Keratinocyte (primary cell): ENCODE results near the gene MFSD2A. TPM values are rescaled to one million over a fixed set of nuclear protein-coding genes. Genes with fewer than 3 reads are reported as not detected.
"Not testable (repeated sequence)": the region's sequence is repeated elsewhere in the genome, so short reads cannot be mapped to it uniquely, and the experiment has no call there.

Experiments used
- DNase-seq: peaks from one replicate; pipeline ENCODE4 v3.0.0-alpha.2; 2011; ENCODE audit warnings: low read depth, missing footprints, low spot score
- FAIRE-seq: peaks from 2 replicates; lab custom pipeline; 2011; peaks lifted over from hg19 to GRCh38; lab: Jason Lieb, UNC
- H2AFZ ChIP-seq: 2 replicates; pipeline ENCODE4 v1.6.0; 2012; ENCODE audit warnings: low read length, control low read depth, inconsistent platforms; ENCODE audit not compliant: control insufficient read depth
- H3K27ac ChIP-seq: 2 replicates; pipeline ENCODE4 v1.5.1; 2011; ENCODE audit warnings: low read length; ENCODE audit not compliant: control insufficient read depth, insufficient read depth
- H3K27me3 ChIP-seq: 3 replicates; pipeline ENCODE4 v1.6.0; 2011; ENCODE audit warnings: low read length; ENCODE audit not compliant: control insufficient read depth, insufficient read depth; ENCODE audit errors: extremely low read depth
- H3K36me3 ChIP-seq, 2 experiments: 2 replicates in 1 of 2; 3 replicates in 1 of 2; pipeline ENCODE4 v1.5.1; 2011; ENCODE audit warnings: low read length in 2 of 2, mild to moderate bottlenecking in 1 of 2; ENCODE audit not compliant: control insufficient read depth in 2 of 2, insufficient read depth in 2 of 2; ENCODE audit errors: extremely low read depth in 1 of 2
- H3K4me1 ChIP-seq: 3 replicates; pipeline ENCODE4 v1.5.1; 2011; ENCODE audit warnings: low read length; ENCODE audit not compliant: control insufficient read depth, insufficient read depth; ENCODE audit errors: extremely low read depth
- H3K4me2 ChIP-seq: 3 replicates; pipeline ENCODE4 v1.6.0; 2011; ENCODE audit warnings: low read depth, low read length; ENCODE audit not compliant: control insufficient read depth, insufficient read depth; ENCODE audit errors: extremely low read depth
- H3K4me3 ChIP-seq, 3 experiments: fragments of 200-600 bp in 1 of 3; sonication (generic) in 1 of 3; 2 replicates in 2 of 3; 3 replicates in 1 of 3; pipeline ENCODE4 v1.5.1; 2011 to 2016; ENCODE audit warnings: low read length in 3 of 3, mild to moderate bottlenecking in 3 of 3, control low read depth in 2 of 3, inconsistent platforms in 1 of 3, low read depth in 1 of 3, mixed read lengths in 1 of 3, mixed run types in 1 of 3, moderate library complexity in 1 of 3; ENCODE audit not compliant: control insufficient read depth in 2 of 3, insufficient read depth in 2 of 3; ENCODE audit errors: extremely low read depth in 1 of 3
- H3K79me2 ChIP-seq: 2 replicates; pipeline ENCODE4 v1.6.0; 2012; ENCODE audit warnings: low read length; ENCODE audit not compliant: control insufficient read depth, insufficient read depth
- H3K9ac ChIP-seq: 3 replicates; pipeline ENCODE4 v1.6.0; 2011; ENCODE audit warnings: low read length; ENCODE audit not compliant: control insufficient read depth, insufficient read depth; ENCODE audit errors: extremely low read depth
- H3K9me1 ChIP-seq: 3 replicates; pipeline ENCODE4 v1.6.0; 2011; ENCODE audit warnings: low read length; ENCODE audit not compliant: control insufficient read depth, insufficient read depth; ENCODE audit errors: extremely low read depth
- H3K9me3 ChIP-seq: 2 replicates; pipeline ENCODE4 v1.5.1; 2012; ENCODE audit warnings: low read depth, low read length; ENCODE audit not compliant: control insufficient read depth
- H4K20me1 ChIP-seq: 3 replicates; pipeline ENCODE4 v1.6.0; 2011; ENCODE audit warnings: low read length; ENCODE audit not compliant: control insufficient read depth, insufficient read depth; ENCODE audit errors: extremely low read depth
- EZH2 ChIP-seq: IDR thresholded peaks from one replicate; pipeline ENCODE4 v1.6.1; 2012; ENCODE audit warnings: inconsistent platforms, mild to moderate bottlenecking, low read length, moderate library complexity
- dilution Hi-C: fragments of 300-500 bp; cut with MboI; formaldehyde crosslinking; loops from one replicate; pipeline ENCODE4 v1.7.0; 2020; ENCODE audit warnings: low sequenced_read_pairs; ENCODE audit not compliant: extremely low pct_ligation_motif_present
- polyA plus RNA-seq, 5 experiments: library from polyadenylated mRNA; depleted of rRNA in 3 of 5; stranded (reverse) in 3 of 5; stranded (forward) in 1 of 5; unstranded in 1 of 5; fragments of >200 nt; gene quantifications; 1 replicate in 1 of 5; 2 replicates in 3 of 5; 3 replicates in 1 of 5; pipeline versions ENCODE4 v1.2.1 to v1.2.3, GENCODE V29; 2011 to 2012; ENCODE audit warnings: missing spikeins in 2 of 5, low read depth in 1 of 5, low replicate concordance in 1 of 5
- TF ChIP-seq, protein P1 (sequence below), 3 experiments: IDR thresholded peaks in 1 of 3; conservative IDR thresholded peaks in 1 of 3; optimal IDR thresholded peaks in 1 of 3; 2 replicates in 2 of 3; 3 replicates in 1 of 3; pipeline versions ENCODE3 to v1.5.1; 2011; ENCODE audit warnings: low read length in 3 of 3, mild to moderate bottlenecking in 3 of 3, moderate library complexity in 2 of 3, control low read depth in 1 of 3, inconsistent platforms in 1 of 3; ENCODE audit not compliant: insufficient read depth in 2 of 3; ENCODE audit errors: extremely low read depth in 1 of 3

The MFSD2A gene
- polyA plus RNA-seq, 1 donor (not counting 4 experiments of a cell fraction or from before 2014, with no cell fraction given) = 50.1 TPM

DNA sequence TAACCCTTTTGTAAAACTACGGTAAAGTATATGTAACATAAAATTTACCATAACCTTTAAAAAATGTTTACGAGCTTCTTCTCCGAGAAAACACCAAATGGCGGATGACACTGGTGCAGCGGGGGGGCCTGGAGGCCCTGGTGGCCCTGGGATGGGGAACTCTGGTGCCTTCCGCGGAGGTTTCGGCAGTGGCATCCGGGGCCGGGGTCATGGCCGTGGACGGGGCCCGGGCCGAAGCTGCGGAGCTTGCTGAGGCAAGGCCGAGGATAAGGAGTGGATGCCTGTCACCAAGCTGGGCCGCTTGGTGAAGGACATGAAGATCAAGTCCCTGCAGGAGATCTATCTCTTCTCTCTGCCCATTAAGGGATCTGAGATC lies 7.5 kb downstream of the MFSD2A start:
- no peak for FAIRE-seq
- Histone ChIP-seq H3K27me3 (no peaks in the 10 kb centered on the region), H3K27ac (no peak overlapping the region), H3K4me1 (peaks cover 46% of the 10 kb centered on the region), H3K9ac (no peak overlapping the region), H3K9me1 (peaks cover 11% of the 10 kb centered on the region), H3K4me3 (no peak overlapping the region), H3K79me2 (peaks cover 59% of the 10 kb centered on the region), H3K36me3 (peaks cover 35 to 66% of the 10 kb centered on the region in 2 experiments), H3K9me3 (no peaks in the 10 kb centered on the region), H4K20me1 (peaks cover 10% of the 10 kb centered on the region), H2AFZ (no peak overlapping the region), H3K4me2 (no peak overlapping the region)
- DNase-seq = no peak
- TF ChIP-seq EZH2 = no peak
- TF ChIP-seq, protein P1, sequence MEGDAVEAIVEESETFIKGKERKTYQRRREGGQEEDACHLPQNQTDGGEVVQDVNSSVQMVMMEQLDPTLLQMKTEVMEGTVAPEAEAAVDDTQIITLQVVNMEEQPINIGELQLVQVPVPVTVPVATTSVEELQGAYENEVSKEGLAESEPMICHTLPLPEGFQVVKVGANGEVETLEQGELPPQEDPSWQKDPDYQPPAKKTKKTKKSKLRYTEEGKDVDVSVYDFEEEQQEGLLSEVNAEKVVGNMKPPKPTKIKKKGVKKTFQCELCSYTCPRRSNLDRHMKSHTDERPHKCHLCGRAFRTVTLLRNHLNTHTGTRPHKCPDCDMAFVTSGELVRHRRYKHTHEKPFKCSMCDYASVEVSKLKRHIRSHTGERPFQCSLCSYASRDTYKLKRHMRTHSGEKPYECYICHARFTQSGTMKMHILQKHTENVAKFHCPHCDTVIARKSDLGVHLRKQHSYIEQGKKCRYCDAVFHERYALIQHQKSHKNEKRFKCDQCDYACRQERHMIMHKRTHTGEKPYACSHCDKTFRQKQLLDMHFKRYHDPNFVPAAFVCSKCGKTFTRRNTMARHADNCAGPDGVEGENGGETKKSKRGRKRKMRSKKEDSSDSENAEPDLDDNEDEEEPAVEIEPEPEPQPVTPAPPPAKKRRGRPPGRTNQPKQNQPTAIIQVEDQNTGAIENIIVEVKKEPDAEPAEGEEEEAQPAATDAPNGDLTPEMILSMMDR (optimal IDR thresholded peaks at IDR 0.05 in 1 of 3, IDR thresholded peaks at IDR 0.05 in 1 of 3, conservative IDR thresholded peaks at IDR 0.05 in 1 of 3; ENCODE audit: extremely low read depth in 1 of 3, insufficient read depth in 2 of 3, low read length in 3 of 3) = no peak
- dilution Hi-C loops = no loop called here

DNA sequence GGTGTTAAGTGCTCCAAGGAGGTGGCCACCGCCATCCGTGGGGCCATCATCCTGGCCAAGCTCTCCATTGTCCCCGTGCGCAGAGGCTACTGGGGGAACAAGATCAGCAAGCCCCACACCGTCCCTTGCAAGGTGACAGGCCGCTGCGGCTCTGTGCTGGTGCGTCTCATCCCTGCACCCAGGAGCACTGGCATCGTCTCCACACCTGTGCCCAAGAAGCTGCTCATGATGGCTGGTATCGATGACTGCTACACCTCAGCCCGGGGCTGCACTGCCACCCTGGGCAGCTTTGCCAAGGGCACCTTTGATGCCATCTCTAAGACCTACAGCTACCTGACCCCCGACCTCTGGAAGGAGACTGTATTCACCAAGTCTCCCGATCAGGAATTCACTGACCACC lies 8.0 kb downstream of the MFSD2A start:
- H3K27me3 ChIP-seq, H3K4me3 ChIP-seq, H3K27ac ChIP-seq, H3K9ac ChIP-seq, H4K20me1 ChIP-seq, DNase-seq, H2AFZ ChIP-seq, dilution Hi-C loops, H3K9me3 ChIP-seq, FAIRE-seq, H3K4me2 ChIP-seq: not testable (repeated sequence)
- H3K36me3 ChIP-seq = peaks cover 37 to 70% of the 10 kb centered on the region in 2 experiments
- H3K4me1 ChIP-seq = peaks cover 46% of the 10 kb centered on the region
- peaks cover 11% of the 10 kb centered on the region for H3K9me1 ChIP-seq
- H3K79me2 ChIP-seq = peaks cover 54% of the 10 kb centered on the region

DNA sequence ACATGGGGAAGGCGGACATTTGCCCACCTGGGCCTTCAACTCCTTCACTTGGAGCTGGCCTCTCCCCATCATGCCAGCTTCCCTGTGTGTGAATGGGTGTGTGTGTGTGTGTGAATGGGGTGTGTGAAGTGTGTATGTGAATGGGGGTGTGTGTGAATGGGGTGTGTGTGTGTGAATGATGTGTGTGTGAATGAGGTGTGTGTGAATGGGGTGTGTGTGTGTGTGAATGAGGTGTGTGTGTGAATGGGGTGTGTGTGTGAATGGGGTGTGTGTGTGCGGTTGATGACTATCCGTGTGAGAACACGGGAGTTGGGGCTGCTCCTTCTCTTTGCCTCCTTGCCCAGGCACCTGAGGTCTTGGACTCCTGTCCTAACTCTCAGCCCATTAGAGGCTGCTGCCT lies 9.6 kb downstream of the MFSD2A start:
- FAIRE-seq (no peak), DNase-seq (no peak)
- H3K36me3 ChIP-seq = peaks cover 39 to 74% of the 10 kb centered on the region in 2 experiments
- no peak for TF ChIP-seq EZH2
- TF ChIP-seq, protein P1 (optimal IDR thresholded peaks at IDR 0.05 in 1 of 3, IDR thresholded peaks at IDR 0.05 in 1 of 3, conservative IDR thresholded peaks at IDR 0.05 in 1 of 3; ENCODE audit: extremely low read depth in 1 of 3, insufficient read depth in 2 of 3, low read length in 3 of 3) = no peak
- H3K79me2 ChIP-seq = peaks cover 44% of the 10 kb centered on the region
- peaks cover 47% of the 10 kb centered on the region for H3K4me1 ChIP-seq
- H3K9me3 ChIP-seq = no peaks in the 10 kb centered on the region
- H3K4me3 ChIP-seq = no peak overlapping the region
- H3K27ac ChIP-seq = no peak overlapping the region
- dilution Hi-C loops = no loop called here
- no peak overlapping the region for H3K4me2 ChIP-seq
- peaks cover 6% of the 10 kb centered on the region for H4K20me1 ChIP-seq
- no peak overlapping the region for H3K9ac ChIP-seq
- H2AFZ ChIP-seq = no peak overlapping the region
- no peaks in the 10 kb centered on the region for H3K27me3 ChIP-seq
- H3K9me1 ChIP-seq = peaks cover 4% of the 10 kb centered on the region
